Thymus (tissue), 11 donors: ENCODE data around the gene WWTR1. TPM values are rescaled to one million over a fixed set of nuclear protein-coding genes. Genes with fewer than 3 reads are reported as not detected.

ENCODE experiments used
- DNase-seq, 9 donors: peaks; one replicate each; pipeline ENCODE4 v3.0.0-alpha.2; 2013; ENCODE audit warnings: low spot score in 9 of 9, low read depth in 6 of 9, missing footprints in 1 of 9
- H3K27ac ChIP-seq, 2 donors: one replicate each; pipeline ENCODE4 v1.5.1; 2013; ENCODE audit warnings: control low read depth in 1 of 2, low read depth in 1 of 2, low read length in 1 of 2, mild to moderate bottlenecking in 1 of 2, moderate library complexity in 1 of 2
- H3K27me3 ChIP-seq, 2 donors: one replicate each; pipeline ENCODE4 v1.5.1; 2013; ENCODE audit warnings: low read length in 1 of 2; ENCODE audit not compliant: control insufficient read depth in 2 of 2, insufficient read depth in 1 of 2
- H3K36me3 ChIP-seq, 2 donors: one replicate each; pipeline ENCODE4 v1.5.1; 2013; ENCODE audit warnings: low read length in 1 of 2, mild to moderate bottlenecking in 1 of 2, moderate library complexity in 1 of 2; ENCODE audit not compliant: control insufficient read depth in 2 of 2, insufficient read depth in 2 of 2
- H3K4me1 ChIP-seq, 2 donors: one replicate each; pipeline ENCODE4 v1.5.1; 2013; ENCODE audit warnings: low read length in 2 of 2; ENCODE audit not compliant: control insufficient read depth in 2 of 2, insufficient read depth in 2 of 2
- H3K4me3 ChIP-seq, 2 donors: one replicate each; pipeline ENCODE4 v1.5.1; 2013; ENCODE audit warnings: low read length in 2 of 2, control low read depth in 1 of 2, mild to moderate bottlenecking in 1 of 2
- H3K9me3 ChIP-seq, 2 donors: one replicate each; pipeline ENCODE4 v1.5.1; 2013; ENCODE audit warnings: low read length in 1 of 2, mild to moderate bottlenecking in 1 of 2; ENCODE audit not compliant: control insufficient read depth in 2 of 2, insufficient read depth in 1 of 2
- WGBS: extraction: QIAGEN DNeasy Blood & Tissue Kit; methylation state at CpG from one replicate; pipeline ENCODE4 v1.1.7; 2013; 5-methylcytosine and 5-hydroxymethylcytosine counted together
- polyA plus RNA-seq: library from polyadenylated mRNA; stranded (reverse); fragments of 200-250 nt; gene quantifications from one replicate; pipeline ENCODE4 v1.2.3, GENCODE V29; 2013
- total RNA-seq: library from RNA; stranded (reverse); fragments of 120-200 nt; gene quantifications from one replicate; pipeline ENCODE4 v1.2.4, GENCODE V29; 2013
- donor health status: healthy.

The WWTR1 gene
- total and polyA plus RNA-seq, 2 donors = 1.6 to 12.9 TPM

DNA sequence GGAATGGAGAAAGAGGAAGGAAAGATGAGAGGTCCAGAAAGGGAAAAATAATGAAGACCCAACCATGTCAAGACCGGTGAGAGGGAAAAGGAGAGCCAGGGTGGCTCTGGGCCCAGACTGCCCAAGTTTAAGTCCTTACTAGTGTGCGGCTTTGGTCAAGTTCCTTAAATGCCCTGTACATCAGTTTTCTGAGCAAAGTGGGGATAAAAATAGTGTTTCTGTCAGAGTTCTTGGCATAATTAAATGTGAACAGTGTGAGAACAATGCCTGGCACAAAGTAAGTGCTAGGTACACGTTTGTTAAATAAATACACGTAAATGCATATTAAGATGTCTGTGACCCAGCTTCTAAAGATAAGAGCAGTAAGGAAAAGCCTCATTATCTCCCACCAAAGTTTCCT lies 23.8 kb downstream of the WWTR1 start:
- no peak for DNase-seq
- no peaks in the 10 kb centered on the region for H3K36me3 ChIP-seq
- no peaks in the 10 kb centered on the region for H3K4me1 ChIP-seq
- H3K9me3 ChIP-seq = no peaks in the 10 kb centered on the region
- H3K27me3 ChIP-seq = peaks cover 0 to 10% of the 10 kb centered on the region in 2 donors
- no peak overlapping the region for H3K27ac ChIP-seq
- 95% methylated on average over 4 of the region's 4 CpGs for whole genome bisulfite sequencing
- H3K4me3 ChIP-seq = no peak overlapping the region

- peaks cover 0 to 5% of the 10 kb centered on the region in 2 donors for H3K9me3 ChIP-seq
- H3K36me3 ChIP-seq = no peaks in the 10 kb centered on the region
- peaks cover 0 to 10% of the 10 kb centered on the region in 2 donors for H3K27me3 ChIP-seq
- no peak overlapping the region for H3K4me3 ChIP-seq
- 78% methylated on average over 5 of the region's 5 CpGs for WGBS
- H3K27ac ChIP-seq = no peak overlapping the region
- DNase-seq = no peak
- H3K4me1 ChIP-seq = no peaks in the 10 kb centered on the region
Measured at GRCh38 chr3:149632225-149632624, 25.6 kb downstream of the WWTR1 start.

GRCh38 chr3:149630806-149631205 lies 27.0 kb downstream of the WWTR1 start:
- Histone ChIP-seq H3K27ac (no peak overlapping the region), H3K27me3 (peaks cover 0 to 10% of the 10 kb centered on the region in 2 donors), H3K36me3 (no peaks in the 10 kb centered on the region), H3K4me1 (no peaks in the 10 kb centered on the region), H3K4me3 (no peak overlapping the region), H3K9me3 (peaks cover 0 to 5% of the 10 kb centered on the region in 2 donors)
- DNase-seq = no peak
- WGBS = 93% methylated on average over 1 of the region's 1 CpG

- Histone ChIP-seq H3K4me3 (no peak overlapping the region), H3K36me3 (no peaks in the 10 kb centered on the region), H3K27me3 (peaks cover 0 to 7% of the 10 kb centered on the region in 2 donors), H3K4me1 (no peaks in the 10 kb centered on the region), H3K27ac (no peak overlapping the region), H3K9me3 (peaks cover 0 to 5% of the 10 kb centered on the region in 2 donors)
- DNase-seq = no peak
- WGBS = 93% methylated on average over 6 of the region's 6 CpGs
Measured at GRCh38 chr3:149628957-149629670, 28.7 kb downstream of the WWTR1 start.

- Histone ChIP-seq H3K27ac (no peak overlapping the region), H3K9me3 (peaks cover 0 to 5% of the 10 kb centered on the region in 2 donors), H3K4me1 (no peaks in the 10 kb centered on the region), H3K36me3 (no peaks in the 10 kb centered on the region), H3K27me3 (peaks cover 0 to 3% of the 10 kb centered on the region in 2 donors), H3K4me3 (no peak overlapping the region)
- DNase-seq = no peak
- 96% methylated on average over 4 of the region's 4 CpGs for WGBS
Measured at GRCh38 chr3:149626671-149627070, 31.2 kb downstream of the WWTR1 start.

GRCh38 chr3:149625795-149626194 lies 32.0 kb downstream of the WWTR1 start:
- H3K27ac ChIP-seq = no peak overlapping the region
- WGBS = 94% methylated on average over 4 of the region's 4 CpGs

GRCh38 chr3:149623824-149624223 lies 34.0 kb downstream of the WWTR1 start:
- H3K27ac ChIP-seq = no peak overlapping the region
- H3K4me1 ChIP-seq = no peaks in the 10 kb centered on the region
- peaks cover 0 to 3% of the 10 kb centered on the region in 2 donors for H3K27me3 ChIP-seq
- no peaks in the 10 kb centered on the region for H3K36me3 ChIP-seq
- WGBS = 60% methylated on average over 6 of the region's 6 CpGs
- no peak overlapping the region for H3K4me3 ChIP-seq
- DNase-seq = no peak
- H3K9me3 ChIP-seq = peaks cover 0 to 5% of the 10 kb centered on the region in 2 donors

More at GRCh38 chr3:149625795-149626194, 32.0 kb downstream of the WWTR1 start:
- H3K4me1 ChIP-seq = no peaks in the 10 kb centered on the region
- DNase-seq = no peak
- peaks cover 0 to 3% of the 10 kb centered on the region in 2 donors for H3K27me3 ChIP-seq
- no peak overlapping the region for H3K4me3 ChIP-seq
- H3K9me3 ChIP-seq = peaks cover 0 to 5% of the 10 kb centered on the region in 2 donors
- H3K36me3 ChIP-seq = no peaks in the 10 kb centered on the region

- H3K9me3 ChIP-seq = no peaks in the 10 kb centered on the region
- H3K27ac ChIP-seq = no peak overlapping the region
- peaks cover 0 to 6% of the 10 kb centered on the region in 2 donors for H3K27me3 ChIP-seq
- H3K4me1 ChIP-seq = no peaks in the 10 kb centered on the region
- DNase-seq = no peak
- no peak overlapping the region for H3K4me3 ChIP-seq
- WGBS = 74% methylated on average over 5 of the region's 5 CpGs
- no peaks in the 10 kb centered on the region for H3K36me3 ChIP-seq
Measured at GRCh38 chr3:149621218-149622005, 36.4 kb downstream of the WWTR1 start.
